Measurements from ENCODE around the gene SHROOM3.

The SHROOM3 gene

GRCh38 chr4:76571274-76571673, 136.2 kb downstream of the SHROOM3 start:
- DNase-seq: no peak

DNA sequence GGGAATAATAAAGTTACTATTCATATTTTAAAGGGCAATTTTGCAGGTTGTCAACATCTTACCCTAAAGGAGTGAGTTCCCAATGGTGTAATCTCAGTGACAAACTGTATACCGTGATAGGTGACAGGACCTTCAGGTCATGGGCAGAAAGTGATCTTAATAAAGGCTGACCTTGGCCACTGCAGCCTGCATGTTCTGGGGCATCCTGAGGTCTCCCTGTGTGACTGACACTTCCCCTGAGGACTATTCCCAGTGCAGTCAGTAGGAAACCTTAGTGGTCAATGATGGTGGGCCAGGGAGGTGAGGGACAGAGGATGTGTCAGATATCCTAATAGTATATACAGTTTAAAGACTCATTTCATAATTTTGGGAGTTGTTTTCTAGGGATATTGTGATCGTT, 137.2 kb downstream of the SHROOM3 start:
- no peak for DNase-seq

- no peak for DNase-seq
Measured at GRCh38 chr4:76576824-76577223, 141.8 kb downstream of the SHROOM3 start.

GRCh38 chr4:76578002-76578560, 143.1 kb downstream of the SHROOM3 start:
- no peak for DNase-seq

GRCh38 chr4:76579596-76580375, 144.8 kb downstream of the SHROOM3 start:
- no peak for DNase-seq

DNA sequence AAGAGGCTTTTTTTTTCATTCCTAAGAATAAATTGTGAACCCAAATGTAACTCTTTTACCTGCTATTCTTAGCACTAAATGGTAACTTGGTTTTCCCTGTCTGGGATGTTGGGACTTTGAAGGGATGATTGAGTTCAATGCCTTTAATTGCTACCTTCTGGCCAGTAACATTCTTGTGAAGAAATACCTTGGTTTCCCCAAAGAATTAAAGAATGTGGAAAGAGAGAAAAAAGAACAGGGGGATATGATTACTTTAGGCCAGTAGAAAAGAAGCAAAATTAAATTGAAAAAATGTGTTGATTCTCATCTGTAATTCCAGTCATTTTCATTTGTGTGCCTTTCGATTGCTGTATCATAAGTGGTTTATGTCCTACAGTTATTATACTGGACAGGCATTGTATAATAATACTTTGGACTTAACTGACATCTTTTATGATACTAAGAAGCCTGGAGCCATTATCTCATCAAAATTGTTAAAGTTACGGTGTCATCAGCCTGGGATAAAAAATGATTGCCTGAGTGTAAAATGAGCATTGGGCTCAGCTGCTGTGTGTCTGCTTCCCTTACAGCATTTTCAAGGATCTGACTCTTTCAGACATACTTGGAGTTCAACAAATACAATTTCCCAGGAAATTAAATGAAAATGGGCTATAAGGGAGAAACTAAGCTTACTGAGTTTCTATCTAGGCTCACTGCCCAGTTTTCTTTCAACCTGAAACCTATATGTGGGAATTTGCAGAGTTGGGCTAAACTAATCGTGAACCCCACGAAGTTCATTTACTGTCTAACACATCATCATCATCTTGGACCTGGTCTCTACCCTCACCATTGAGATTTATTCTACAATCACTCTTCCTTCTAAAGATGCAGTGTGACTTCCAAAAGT, 146.3 kb downstream of the SHROOM3 start:
- no peak for DNase-seq

DNA sequence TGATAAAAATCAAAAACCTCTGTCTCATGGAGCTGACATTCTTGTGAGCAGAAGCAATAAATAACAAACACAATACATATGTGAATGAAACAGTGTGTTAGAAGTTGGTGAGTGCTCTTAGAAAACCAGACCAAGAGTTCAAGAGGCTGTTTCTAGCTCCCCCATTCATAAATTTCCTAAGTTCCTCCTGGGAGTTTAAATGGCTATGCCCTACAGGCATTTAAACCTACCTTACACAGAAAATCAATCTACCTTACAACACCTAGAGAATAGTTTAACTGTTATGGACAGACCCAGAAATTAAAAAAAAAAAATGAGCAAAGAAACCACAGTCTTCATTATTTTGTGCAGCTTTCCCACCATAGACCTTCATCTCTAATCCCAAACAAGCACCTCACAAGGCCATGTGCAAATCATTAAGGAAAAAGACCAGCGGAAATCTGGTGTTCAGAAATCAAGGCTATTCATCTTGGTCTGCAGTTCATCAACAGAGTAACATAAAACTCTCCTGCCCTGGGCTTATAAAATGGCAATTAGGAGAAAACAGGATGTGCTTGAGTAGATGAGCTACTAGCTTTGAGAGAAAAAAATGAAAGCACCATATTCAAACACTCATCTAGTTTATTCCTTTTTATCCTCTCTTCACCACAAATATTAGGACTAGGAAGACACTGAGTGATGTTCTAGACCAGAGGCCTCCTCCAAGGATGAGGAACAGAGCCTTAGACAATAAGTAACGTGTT, 147.2 kb downstream of the SHROOM3 start:
- DNase-seq: no peak

DNA sequence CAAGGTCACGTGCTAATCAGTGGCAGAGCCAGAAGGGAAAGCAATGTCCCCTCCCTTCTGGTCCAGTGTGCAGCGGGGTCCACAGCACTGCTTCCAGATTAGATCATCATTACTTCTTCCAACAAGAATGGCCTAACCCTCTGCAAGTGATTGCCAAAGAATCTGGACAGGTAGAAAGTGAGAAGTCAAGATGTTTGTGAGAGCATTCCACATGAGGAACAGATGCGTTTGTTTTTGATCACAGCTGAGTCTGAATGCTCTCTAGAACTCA, 147.7 kb downstream of the SHROOM3 start:
- DNase-seq: no peak

DNA sequence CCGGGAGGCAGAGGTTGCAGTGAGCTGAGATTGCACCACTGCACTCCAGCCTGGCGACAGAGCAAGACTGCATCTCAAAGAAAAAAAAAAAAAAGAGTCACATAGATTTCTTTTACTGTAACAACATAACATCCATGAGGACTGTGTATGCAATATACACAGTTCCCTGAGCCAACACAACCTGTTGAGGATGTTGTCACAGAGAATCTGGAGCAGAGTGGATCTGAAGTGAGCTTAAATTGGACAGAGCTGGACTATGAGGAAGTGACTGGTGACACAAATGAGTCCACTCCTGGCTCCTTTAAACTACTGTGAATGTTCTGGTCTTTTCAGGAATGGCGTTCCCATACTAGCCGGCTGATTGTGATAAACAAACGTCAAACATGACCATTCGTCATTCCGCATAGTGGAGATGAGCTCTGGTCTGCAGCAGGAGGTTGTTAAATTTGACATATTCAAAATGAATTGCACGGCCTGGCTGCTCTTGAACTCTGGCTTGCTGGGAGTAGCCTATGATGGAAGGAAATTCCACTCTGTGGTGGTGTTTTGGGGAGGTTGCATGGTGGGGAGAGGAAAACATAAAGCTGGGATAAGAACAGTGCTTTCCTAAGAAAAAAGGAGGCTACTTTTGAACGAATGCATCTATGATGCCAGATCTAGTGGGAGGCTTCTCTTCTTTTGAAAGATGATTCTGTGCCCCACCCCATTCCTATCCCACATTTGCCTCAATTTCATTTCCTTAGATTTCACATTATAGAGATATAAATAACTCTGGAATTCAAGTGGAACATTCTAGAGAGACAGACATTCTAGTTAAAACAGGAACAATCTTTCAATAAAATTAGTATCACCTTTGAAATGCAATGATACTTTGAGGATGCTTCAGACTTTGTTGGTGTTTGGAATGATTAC, 149.5 kb downstream of the SHROOM3 start:
- no peak for DNase-seq

DNA sequence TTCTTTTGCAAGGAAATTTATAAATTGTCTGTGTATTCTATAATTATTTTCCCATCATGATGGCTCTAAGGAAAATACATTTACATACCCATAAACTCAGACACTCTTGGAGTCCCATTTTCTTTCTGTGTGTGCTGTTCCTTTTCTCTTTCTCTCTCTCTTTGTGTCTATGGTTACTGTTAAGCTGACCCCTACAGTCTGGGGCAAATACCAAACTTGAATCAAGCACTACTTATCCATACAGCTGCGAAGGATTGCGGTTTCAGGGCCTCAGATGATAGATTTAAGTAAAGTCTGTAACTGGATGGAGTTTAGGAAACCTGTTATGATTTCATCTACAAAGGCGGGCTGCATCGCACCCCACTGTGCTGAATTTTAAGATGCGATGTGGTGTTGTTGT, 150.2 kb downstream of the SHROOM3 start:
- DNase-seq: no peak

DNA sequence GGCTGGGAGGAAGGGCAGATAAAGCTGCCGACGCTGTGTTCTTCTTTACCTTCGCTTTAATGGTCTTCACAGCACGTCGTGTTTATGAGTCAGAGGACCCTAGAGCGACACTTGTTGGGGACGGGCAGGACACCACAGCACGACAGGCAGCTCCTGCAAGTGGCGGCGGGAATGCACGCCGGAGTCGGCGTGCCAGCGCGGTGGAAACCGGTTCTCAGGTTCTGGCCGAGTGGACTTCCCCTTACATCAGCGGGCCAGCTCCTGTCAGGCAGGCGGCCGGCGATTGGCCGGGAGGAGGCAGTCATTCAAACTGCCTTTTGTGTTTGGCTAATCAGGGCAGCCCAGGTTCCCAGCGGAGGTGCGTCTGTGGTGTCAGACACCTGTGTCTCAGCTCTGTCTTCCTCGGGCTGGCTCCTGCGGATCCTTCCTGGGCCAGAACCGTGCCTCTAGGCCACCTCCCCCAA, 150.9 kb downstream of the SHROOM3 start:
- DNase-seq: no peak

GRCh38 chr4:76588274-76588673, 153.2 kb downstream of the SHROOM3 start:
- DNase-seq: no peak

GRCh38 chr4:76589402-76589801, 154.4 kb downstream of the SHROOM3 start:
- no peak for DNase-seq

GRCh38 chr4:76589872-76590797, 155.1 kb downstream of the SHROOM3 start:
- DNase-seq: no peak

DNA sequence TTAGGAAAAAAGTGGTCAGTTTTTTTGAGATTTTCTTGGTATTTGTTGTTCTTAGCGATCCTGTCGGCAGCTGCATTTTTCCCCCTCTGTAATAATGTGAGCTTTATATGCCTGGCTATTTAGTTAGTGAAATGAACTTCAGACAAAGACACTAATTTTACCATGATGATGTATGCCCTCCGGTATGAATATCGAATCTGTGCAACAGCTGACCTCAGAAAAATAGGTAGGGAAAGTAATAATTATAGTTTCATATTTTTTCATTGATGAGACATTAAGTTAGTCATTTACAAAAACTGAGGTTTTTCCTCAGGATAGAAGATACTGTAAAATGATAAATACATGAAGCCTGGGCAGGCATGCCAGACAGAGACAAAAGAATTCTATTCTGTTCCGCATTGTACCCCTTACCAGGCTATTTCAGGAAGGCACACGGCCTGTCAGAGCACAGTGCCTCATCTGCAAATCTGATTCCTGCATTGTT, 155.8 kb downstream of the SHROOM3 start:
- no peak for DNase-seq

GRCh38 chr4:76591992-76592391, 157.0 kb downstream of the SHROOM3 start:
- no peak for DNase-seq

- DNase-seq: no peak
Measured at GRCh38 chr4:76592460-76592859, 157.4 kb downstream of the SHROOM3 start.

DNA sequence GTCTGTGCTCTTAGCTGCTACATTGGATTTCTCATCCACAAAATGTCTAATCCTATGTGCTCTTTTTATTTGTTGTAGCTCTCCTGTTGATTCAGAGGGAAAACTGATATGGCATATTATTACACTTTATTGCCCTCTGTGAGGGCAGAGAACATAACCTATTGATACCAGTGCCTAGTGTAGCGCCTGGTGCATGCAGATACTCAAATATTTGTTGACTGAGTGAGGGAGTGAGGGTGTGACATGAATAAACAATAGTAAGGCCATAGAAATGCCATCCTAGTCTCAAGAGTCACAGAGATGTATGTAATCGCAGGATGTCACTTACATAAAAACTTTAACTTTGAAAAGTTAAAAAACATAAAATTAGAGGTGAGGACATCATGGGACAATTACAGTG, 159.1 kb downstream of the SHROOM3 start:
- DNase-seq: no peak

- DNase-seq: no peak
Measured at GRCh38 chr4:76595435-76595834, 160.4 kb downstream of the SHROOM3 start.

- no peak for DNase-seq
Measured at GRCh38 chr4:76596713-76597112, 161.7 kb downstream of the SHROOM3 start.

Data from activated naive CD4-positive, alpha-beta T cell treated with anti-CD3 and anti-CD28 coated beads, Interleukin-2, amount 50 U/mL, for 16 hours (primary cell).